SHP77 (cell line): ENCODE data around the gene CCDC71.
A peak's percentile ranks its signal among the peaks of the same experiment; 100 is the strongest.

Source experiments
- DNase-seq, 2 experiments: peaks; one replicate each; lab custom pipeline; 2025; lab: John Stamatoyannopoulos, UW

The CCDC71 gene

DNA sequence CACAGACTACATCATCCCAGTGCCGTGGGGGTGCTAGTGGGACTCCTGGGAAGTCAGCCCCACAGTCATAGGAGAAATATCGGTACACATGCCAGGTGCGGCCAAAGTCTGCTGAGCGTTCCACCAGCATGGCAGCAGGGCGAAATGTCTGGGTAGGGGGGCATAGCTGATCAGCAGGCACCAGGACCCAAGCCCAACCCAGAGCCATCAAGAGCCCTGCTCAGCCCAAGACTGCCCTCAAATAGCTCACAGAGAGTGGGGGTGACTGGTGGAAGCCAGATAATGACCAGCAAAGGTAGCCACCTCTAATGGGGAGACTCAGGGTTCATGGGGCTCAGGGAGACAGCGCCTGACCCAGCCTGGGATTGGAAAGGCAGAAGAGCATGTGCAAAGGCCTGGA lies 34.6 kb downstream of the CCDC71 start:
- no peak for DNase-seq

DNA sequence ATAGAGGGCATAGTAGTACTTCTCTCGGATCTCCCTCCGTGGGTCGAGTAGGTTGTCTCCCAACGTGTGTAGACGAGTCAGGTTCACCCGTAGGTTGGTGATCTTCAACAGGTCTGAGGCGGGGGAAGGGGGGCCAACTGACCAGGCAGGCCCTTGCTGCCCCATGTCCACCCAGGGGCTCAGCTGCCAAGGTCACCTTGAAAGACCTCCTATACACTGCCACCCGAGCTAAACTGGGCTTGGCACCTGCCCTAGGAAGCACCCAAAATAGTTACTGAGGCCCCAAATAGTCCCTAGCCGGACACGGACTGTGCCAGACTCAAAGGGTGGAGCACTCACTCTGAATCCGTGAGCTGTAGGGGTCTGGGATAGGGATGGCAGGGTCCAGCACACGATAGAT lies 35.1 kb downstream of the CCDC71 start:
- DNase-seq, result no peak

DNA sequence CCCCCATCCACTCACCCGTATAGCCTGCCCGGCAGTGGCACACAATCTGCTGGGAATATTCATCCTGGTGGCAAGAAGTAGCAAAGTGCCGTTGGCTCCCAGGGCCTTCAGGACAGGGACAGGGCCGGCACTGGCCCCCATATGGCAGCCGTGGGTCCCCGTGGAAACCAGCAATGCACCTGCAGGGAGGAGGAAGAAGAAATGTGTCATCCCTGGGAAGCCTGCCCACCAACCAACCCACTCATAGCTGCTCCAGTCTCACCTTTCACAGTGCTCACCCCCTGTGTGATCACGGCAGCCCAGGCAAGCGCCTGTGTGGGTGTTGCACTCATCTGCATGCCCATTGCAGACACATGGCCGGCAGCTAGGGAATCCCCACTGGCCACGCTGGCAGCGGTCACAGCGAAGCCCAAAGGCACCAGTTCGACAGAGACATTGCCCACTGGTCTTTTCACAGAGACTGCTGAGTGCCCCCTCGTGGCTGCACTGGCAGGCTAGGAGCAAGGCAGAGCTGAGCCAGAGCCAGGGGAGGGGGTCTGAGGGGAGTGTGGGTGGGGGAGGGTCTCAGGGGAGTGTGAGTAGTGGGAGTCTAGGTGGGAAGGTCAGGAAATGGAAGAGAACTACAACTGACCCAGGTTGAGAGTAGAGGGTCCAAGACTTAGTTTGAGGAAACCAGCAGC lies 41.0 kb downstream of the CCDC71 start:
- no peak for DNase-seq

DNA sequence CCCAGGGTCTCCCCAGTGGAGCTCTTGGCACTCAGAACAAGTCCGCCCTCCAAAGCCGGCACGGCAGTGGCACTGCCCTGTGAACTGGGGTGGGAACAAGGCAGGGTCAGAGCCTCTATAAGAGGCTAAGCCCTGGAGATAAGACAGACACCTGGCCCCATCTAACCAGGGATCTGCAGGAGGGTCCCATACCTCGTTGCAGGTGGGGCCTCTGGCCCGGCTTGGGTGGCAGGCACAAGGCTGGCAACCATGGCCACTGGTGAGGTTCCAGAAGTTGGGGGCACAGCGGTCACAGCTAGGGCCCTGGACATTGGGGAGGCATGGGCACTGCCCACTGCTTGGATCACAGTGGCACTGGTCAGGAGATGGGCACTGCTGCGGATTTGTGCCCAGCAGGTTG lies 41.9 kb downstream of the CCDC71 start:
- DNase-seq, result no peak

DNA sequence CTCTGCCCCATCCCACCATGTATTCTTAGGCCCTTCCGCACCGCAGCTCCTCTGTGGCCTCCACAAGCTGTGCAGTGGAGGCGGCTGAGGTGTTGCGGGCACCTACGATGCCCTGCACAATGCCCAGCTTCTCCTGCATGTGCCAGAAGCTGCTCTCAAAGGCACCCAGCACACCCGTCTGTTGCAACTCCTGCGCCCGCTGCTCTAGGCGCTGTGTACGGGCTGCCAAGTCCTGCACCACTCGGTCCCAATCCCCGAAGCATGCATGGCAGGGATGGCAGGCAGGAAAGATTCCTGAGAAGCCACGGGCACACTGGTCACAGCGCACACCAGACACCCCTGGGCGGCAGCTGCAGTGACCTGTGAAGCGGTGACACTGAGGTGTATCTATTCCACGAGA lies 42.4 kb downstream of the CCDC71 start:
- no peak for DNase-seq

DNA sequence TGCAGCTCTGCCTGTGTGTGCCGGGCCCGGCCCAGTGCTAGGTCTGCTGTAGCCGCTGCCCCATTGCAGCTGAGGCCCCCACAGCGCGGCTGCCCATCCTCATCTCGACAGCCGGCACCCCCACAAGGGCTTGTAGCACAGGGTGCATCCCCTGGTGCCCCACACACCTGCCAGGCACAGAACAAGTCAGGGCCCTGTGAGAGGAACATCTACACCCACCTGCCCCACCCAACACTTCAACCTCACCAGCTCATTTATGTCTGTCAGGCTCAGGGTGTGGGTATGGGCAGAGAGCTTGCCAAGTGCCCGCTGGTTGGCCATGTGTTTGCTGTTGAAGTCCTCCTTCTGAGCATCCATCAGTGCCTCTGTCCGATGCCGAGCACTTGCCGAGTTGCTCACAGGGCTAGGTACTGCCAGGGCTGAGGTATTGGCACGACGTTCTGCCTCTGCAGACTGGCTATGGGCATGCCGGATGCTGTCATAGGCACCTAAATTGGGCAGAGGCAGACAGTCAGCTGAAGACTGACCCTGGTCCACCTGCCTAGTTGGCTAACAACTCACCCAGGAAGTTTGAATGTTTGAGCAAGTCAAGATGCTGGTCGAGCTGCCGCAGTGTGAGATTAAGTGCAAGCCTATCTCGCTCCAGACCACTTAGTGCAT lies 43.1 kb downstream of the CCDC71 start:
- no peak for DNase-seq

DNA sequence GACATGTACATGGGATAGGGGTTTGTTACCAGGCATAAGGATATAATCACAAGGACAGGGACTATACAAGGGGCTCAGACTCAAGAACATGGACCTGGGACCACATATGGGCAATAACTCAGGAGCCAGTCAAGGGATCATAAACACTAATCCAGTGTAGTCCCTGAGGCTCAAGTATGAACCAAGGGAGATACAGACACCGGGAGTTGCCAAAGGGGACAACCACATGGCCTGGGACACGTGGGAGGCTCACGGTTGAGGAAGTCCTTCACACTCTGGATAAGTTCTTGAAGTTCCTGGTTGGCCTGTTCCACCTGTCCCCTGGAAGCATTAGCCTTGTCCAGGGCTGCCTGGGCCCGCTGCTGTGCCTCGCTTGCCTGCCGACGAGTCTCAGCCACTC lies 43.7 kb downstream of the CCDC71 start:
- DNase-seq, result no peak

DNA sequence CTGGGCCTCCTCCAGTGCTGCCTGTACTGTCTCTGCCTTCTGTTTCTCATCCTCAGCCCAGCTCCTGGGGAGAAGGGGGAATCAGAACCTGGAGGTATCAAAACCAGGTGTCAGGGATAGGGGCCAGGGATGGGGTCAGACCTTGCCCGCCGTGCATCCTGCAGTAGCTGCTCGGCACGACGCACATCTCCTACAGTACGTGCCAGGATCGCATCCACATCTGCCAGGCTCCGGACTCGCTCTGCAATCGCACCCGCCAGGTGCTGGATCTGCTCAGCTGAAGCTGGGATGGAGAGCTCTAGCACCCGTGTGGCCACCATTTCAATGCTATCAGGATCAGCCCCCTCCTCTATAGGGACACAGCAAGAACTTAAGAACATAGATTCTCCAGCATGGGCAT lies 44.1 kb downstream of the CCDC71 start:
- no peak for DNase-seq

DNA sequence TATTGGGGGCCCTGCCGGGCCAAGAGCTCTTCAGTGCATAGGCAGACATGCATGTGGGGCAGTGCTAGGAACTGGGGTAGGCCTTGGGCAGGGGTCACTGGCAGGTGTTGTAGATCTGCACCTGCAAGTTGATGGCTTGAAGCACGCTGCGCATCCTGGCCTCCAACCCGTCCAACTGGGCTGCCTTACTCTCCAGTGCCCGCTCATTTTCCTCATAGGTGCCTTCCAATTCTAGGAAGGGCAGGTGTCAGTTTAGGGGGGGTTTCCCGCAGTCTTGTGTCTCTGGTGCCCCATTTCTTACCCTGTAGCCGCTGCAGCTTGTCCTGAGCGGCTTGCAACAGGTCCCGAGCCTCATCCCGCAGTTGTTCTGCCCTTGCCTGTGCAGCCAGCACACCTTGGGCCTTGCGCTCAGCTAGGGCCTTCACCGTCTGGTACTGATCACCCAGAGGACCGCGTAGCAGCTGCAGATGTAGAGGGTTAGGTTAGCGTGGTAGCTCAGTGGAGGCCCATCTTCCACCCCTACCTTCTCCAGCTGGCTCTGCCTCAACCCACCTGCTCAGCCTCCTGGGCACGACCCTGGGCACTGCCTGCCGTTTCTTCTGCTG lies 44.9 kb downstream of the CCDC71 start:
- no peak for DNase-seq

DNA sequence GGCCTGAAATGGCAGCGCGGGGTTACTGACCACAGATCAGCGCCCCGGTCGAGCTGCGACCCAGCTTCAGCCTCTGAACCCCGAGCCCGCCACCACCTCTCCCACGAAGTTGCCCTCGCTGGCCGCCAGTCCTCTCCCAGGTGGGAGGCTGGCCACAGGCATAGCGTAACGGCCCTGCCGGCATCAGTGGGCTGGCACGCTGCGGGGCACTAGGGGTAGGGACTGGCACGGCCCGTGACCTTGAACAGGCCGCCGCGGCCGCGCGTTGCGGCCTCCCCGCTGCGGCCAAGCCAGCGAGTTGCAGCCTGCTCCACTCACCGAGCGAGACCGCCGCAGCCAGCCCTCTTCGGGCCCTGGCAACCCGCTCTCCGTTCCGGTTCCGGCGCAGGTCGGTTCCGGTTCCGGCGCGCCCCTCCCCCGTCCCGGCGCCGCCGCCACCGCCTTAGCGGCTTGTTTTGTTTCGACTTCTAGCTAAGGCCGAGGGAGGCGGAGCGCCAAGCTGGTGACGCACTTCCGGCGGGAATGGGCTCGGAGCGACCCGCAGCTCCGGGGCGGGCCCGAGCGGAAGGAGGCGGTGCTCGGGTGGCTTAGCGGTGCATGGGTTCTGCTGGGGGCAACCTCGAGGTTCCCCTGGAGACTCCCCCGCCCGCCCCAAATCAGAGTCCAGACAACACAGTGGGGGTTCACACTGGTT lies 45.5 kb downstream of the CCDC71 start, which contains the start of gene USP19:
Gene USP19, minus strand, starts transcription at position 386 of the 694 bp plus-strand sequence. CDS start 1,678 bp downstream, outside the sequence.
- peak; percentile 90 to 92 for DNase-seq

DNA sequence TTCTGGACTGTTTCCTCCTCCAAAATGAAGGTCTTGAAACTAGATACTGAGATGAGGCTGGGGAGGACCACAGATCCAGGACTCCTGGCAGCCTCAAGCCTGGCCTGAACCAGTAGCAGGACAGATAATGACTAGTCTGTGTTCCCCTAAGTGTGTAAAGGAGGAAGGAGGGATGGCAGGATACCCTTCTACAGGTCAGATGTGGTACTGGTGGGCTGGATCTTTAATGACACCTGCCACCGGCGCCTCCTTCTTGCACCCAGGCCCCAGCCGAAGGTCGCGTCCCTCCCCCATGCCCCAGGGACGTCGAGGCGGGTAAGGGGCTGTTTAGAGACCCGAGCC lies 46.1 kb downstream of the CCDC71 start:
- DNase-seq, result no peak

DNA sequence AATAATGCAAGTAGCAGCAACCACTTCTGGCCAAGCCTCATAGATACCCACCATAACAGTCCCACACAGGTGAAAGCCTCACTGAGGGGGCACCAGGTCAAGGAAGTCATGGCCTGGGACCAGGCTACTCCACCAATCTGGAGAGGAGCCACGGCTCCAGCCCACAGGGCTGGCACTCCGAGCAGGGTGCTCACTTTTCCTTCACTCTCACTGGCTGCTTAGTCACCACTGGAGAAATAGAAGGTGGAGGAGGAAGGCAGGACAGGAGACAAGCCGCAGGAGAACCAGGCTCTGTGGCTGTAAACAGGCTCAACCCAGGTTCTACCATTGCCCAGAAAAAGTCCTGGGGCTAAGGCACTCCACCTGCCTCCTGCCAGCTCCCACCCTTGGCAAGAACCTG lies 46.7 kb downstream of the CCDC71 start:
- no peak for DNase-seq

DNA sequence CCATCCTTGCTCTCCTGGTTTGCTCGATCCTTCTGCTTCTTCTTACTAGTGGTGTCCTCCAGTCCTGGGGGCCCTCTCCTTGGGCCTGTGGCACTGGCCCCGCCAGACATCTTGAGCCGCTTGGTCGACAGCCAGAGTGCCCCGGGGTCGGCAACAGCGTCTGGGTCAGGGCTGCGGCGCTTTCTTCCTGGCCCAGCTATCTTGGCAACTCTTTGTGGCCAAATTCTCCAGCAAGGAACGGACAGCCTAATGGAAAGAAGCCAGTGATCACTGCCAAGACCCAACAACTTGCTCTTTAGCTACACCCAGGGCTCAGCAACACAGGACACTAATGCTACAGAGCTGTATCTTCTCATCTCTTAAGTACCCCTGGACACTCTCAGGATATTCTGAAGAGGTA lies 47.1 kb downstream of the CCDC71 start:
- no peak for DNase-seq
